ENCODE data around the gene B9D2.

GRCh38 chr19:41334793-41335192 lies 29.2 kb downstream of the B9D2 start:
- TF ChIP-seq POLR2AphosphoS5 (IDR thresholded peaks at IDR 0.05; ENCODE audit: low read depth, low read length) (no peak), POLR2A (IDR thresholded peaks at IDR 0.05; ENCODE audit: low read depth, low read length) (no peak)
